SIG-M5 treated with dmso at 0.1 percent for 504 hours (cell line): ENCODE measurements around the gene TXNL4B.

ENCODE experiments used
- DNase-seq: peaks from one replicate; lab custom pipeline; 2025; ENCODE audit not compliant: unreplicated experiment; lab: John Stamatoyannopoulos, UW

TXNL4B gene

GRCh38 chr16:72042157-72042660, 51.2 kb downstream of the TXNL4B start:
- no peak for DNase-seq

- DNase-seq = no peak
Observed at GRCh38 chr16:72036098-72036497, 57.3 kb downstream of the TXNL4B start.
